Epithelial cell of esophagus (primary cell): Measurements from ENCODE around the gene TESK1.

Experiments used
- DNase-seq: peaks from one replicate; pipeline ENCODE4 v3.0.0; 2010; ENCODE audit warnings: low read depth
- H3K4me3 ChIP-seq: 2 replicates; pipeline ENCODE4 v1.5.1; 2011; ENCODE audit warnings: mild to moderate bottlenecking, low read length, control low read depth
- TF ChIP-seq, protein P1 (sequence below): IDR thresholded peaks from 2 replicates; pipeline ENCODE4 v1.5.1; 2011; ENCODE audit warnings: low read depth, mild to moderate bottlenecking, low read length, control low read depth, inconsistent platforms; ENCODE audit not compliant: insufficient read depth; ENCODE audit errors: missing control alignments

The TESK1 gene

DNA sequence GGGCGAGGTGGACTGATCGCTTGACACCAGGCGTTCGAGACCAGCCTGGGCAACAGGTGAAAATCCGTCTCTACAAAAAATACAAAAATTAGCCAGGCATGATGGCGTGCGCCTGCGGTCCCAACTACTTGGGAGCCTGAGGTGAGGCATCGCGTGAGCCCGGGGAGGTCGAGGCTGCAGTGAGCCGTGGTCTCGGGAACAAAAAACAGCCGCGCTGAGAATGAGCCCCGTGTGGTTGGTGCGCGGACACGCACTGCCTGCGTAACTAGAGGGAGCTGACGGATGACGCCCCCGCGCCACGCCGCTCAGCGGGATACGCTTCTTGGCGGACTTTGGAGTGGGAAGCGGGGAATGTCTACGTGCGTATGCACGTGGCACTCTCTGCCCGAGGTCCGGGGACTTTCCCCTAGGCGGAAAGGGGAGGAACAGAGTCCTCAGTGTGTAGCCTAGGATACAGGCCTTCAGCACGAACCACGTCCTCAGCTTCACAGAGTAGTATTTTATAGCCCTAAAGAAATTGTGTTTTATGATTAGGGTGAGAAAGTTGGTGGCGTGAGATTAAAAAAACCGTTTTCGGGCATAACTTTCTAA lies 52.6 kb downstream of the TESK1 start, which contains the start of gene RMRP:
Gene RMRP (minus strand): TSS at position 474 of the 591 bp plus-strand sequence.
- DNase-seq, result peak; percentile 100
- TF ChIP-seq, protein P1, sequence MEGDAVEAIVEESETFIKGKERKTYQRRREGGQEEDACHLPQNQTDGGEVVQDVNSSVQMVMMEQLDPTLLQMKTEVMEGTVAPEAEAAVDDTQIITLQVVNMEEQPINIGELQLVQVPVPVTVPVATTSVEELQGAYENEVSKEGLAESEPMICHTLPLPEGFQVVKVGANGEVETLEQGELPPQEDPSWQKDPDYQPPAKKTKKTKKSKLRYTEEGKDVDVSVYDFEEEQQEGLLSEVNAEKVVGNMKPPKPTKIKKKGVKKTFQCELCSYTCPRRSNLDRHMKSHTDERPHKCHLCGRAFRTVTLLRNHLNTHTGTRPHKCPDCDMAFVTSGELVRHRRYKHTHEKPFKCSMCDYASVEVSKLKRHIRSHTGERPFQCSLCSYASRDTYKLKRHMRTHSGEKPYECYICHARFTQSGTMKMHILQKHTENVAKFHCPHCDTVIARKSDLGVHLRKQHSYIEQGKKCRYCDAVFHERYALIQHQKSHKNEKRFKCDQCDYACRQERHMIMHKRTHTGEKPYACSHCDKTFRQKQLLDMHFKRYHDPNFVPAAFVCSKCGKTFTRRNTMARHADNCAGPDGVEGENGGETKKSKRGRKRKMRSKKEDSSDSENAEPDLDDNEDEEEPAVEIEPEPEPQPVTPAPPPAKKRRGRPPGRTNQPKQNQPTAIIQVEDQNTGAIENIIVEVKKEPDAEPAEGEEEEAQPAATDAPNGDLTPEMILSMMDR, result peak; percentile 26
- H3K4me3 ChIP-seq, result peak within 1 kb of the TSS; percentile 81

DNA sequence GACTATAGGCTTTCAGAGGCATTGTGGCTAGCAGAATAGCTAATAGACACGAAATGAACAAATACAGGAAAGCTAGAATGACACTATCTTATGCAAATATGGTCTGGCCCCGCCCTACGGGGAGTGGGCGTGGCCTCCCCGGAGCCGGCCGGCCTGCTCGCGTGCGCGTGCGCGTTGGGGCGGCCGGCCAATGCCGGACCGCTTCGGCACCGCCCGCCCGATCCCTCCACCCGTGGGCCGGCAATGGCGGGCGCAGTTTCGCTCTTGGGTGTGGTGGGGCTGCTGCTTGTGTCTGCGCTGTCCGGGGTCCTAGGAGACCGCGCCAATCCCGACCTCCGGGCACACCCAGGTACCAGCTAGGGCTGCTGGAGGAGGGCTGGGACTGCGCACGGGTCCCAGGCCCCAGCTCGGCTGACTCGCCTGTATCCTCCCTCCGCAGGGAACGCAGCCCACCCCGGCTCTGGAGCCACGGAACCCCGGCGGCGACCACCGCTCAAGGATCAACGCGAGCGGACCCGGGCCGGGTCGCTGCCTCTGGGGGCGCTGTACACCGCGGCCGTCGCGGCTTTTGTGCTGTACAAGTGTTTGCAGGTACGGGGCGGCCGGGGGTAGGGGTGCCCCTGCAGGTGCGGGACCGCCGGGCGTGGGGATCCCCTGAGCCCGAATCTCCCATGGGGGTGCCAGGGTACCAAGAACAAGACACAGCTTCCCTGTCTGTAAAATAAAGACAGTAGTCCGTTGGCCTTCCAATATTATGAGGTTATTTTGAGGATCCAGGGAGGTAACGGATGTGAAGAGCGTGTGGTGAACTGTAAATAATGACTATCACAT lies 53.3 kb downstream of the TESK1 start, which contains the start of gene CCDC107:
Gene CCDC107 (plus strand): TSS at position 156 of the 831 bp plus-strand sequence. CDS start 88 bp downstream, at position 244.
- TF ChIP-seq, protein P1, result peak; percentile 42
- peak within 1 kb of the TSS; percentile 81 for H3K4me3 ChIP-seq
- DNase-seq, result peak; percentile 77

DNA sequence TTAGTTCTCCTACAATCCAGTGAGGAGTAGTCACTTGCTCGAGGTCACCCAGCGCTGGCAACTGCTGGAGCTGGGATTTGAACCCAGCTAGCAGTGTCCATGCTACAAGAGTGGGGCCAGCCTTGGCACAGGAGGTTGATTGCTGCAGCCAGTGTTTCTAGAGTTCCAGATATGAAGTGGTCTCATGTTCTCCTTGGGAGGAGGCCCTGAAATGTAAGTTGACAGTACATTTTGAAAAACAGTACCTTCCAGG lies 53.8 kb downstream of the TESK1 start:
- TF ChIP-seq, protein P1, result no peak
- H3K4me3 ChIP-seq, result peak overlapping the region; percentile 81
- peak; percentile 54 for DNase-seq

DNA sequence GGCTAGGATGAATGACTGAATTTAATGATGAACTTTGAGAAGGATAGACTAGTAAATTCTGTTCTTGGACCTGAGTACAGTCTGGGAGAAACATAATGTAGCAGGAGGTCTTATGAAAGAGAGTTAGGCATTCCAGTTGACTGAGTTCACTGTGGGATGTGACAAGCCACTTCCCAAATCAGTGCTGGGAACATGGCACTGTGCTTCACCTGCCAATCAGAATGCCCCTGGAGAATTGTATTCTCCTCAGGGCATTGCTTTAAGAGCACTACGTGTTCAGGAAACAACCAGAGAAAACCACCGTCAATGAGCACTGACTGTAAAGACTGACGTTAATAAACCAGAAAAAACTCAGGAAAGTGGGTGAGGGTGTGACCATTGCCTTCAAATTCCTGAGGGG lies 54.3 kb downstream of the TESK1 start:
- DNase-seq, result peak; percentile 66
- TF ChIP-seq, protein P1, result no peak
- no peak overlapping the region for H3K4me3 ChIP-seq
